GM12801 (cell line): Measurements from ENCODE around the gene CHST8.

Source experiments
- CTCF ChIP-seq: IDR thresholded peaks from one replicate; pipeline ENCODE4 v1.5.1; 2011; ENCODE audit warnings: control low read depth; ENCODE audit not compliant: insufficient read length; ENCODE audit errors: extremely low read depth

The CHST8 gene

GRCh38 chr19:33705860-33706259, 84.1 kb downstream of the CHST8 start:
- no peak for TF ChIP-seq CTCF

- no peak for TF ChIP-seq CTCF
These were observed 84.9 kb downstream of the CHST8 start for GRCh38 chr19:33706631-33707030.

GRCh38 chr19:33712268-33712667, 90.5 kb downstream of the CHST8 start:
- no peak for TF ChIP-seq CTCF

- TF ChIP-seq CTCF: no peak
These were observed 91.4 kb downstream of the CHST8 start for GRCh38 chr19:33713194-33713593.

GRCh38 chr19:33714149-33714548, 92.4 kb downstream of the CHST8 start:
- TF ChIP-seq CTCF: no peak

GRCh38 chr19:33715462-33715861, 93.7 kb downstream of the CHST8 start:
- no peak for TF ChIP-seq CTCF

- no peak for TF ChIP-seq CTCF
These were observed 96.1 kb downstream of the CHST8 start for GRCh38 chr19:33717878-33718277.
